Measurements from ENCODE around the gene CMTR1. TPM values are rescaled to one million over a fixed set of nuclear protein-coding genes. Genes with fewer than 3 reads are reported as not detected.
A peak's percentile ranks its signal among the peaks of the same experiment; 100 is the strongest.
"Not testable (repeated sequence)": the region's sequence is repeated elsewhere in the genome, so short reads cannot be mapped to it uniquely, and the experiment has no call there.

The CMTR1 gene
- polyA plus RNA-seq, 3 donors = 44.0 to 47.1 (median 46.6) TPM

DNA sequence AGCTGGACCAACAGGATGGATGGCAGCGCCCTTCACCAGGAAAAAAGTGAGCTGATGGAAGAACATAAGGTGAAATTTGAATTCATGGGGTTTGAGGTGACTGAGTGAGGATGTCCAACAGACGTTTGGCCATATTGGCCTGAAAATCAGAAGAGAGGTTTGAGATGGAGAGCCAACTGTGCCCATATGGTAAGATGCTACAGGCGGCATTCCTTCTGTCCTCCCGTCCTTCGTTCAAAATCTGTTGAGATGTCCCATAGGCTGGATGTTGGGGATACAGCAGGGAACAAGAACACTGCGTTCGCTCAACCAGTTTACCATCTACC lies 468 bp upstream of the CMTR1 start:
- peak in 1 of 3 donors; percentile 7 for DNase-seq (ENCODE audit: low read depth in 3 of 3, low spot score in 2 of 3)

DNA sequence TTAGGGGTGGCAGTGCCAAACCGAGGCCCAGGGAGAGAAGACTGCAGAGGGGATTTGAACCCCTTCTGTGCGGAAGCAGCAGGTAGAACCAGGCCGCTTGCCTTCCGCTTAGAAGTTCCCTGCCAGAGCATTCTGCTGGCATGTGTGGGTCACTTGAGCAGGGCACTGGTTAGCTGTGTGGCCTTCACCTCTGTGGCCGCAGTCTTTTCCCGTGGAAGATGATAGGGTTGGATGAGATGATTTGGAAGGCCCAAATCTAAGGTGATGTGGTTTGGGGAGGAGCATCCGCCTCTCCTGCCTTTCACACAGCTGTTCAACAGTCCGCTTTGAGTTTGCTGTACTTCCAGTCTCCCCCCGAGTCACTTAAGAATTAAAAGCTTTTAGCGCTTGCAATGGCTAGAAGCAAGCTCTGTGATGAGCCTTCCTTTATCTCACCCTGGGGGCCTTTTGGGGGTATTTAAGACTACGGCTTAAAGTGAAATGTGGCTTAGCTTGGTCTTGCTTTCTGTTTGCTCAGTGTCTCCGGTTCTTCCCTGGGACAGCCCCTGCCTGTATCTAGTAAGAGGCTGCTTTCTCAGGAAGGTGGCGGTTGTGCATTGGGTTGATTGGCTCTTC lies 743 bp downstream of the CMTR1 start:
- DNase-seq (ENCODE audit: low read depth in 3 of 3, low spot score in 2 of 3) = no peak

DNA sequence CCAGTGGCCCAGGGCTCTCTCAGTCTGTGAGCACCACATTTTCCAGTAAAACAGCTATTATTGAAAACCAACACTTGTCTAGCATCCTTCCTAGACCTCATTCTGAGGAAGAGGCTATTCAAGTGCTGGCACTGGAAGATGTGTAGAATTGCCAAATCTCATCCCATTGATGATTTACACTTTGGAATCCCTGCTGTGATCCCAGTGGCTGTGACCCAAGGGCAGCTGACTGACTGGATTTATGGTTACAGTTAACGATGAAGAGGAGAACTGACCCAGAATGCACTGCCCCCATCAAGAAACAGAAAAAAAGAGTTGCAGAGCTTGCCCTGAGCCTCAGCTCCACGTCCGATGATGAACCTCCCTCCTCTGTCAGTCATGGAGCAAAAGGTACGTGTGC lies 2.4 kb downstream of the CMTR1 start:
- no peak for DNase-seq (ENCODE audit: low read depth in 3 of 3, low spot score in 2 of 3)

DNA sequence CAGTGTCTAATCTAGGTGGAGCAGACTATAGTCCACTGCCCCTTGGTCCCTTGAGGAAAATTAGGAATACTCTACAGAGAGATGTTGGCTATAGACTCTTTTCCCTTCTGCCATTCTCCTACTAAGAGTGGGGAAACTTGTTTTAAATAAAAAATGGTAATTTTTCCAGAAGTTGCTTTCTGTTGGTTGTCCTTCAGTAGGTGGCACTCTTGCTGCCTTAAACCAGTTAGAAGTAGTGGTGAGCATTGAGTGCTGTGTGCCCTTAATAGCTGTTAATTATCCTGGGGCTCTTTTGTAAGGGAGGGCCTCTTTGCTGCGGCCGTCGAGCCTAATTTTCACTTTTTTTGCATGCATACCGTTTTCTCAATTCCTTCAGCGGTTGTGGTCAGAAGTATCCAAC lies 2.8 kb downstream of the CMTR1 start:
- no peak for DNase-seq (ENCODE audit: low read depth in 3 of 3, low spot score in 2 of 3)

DNA sequence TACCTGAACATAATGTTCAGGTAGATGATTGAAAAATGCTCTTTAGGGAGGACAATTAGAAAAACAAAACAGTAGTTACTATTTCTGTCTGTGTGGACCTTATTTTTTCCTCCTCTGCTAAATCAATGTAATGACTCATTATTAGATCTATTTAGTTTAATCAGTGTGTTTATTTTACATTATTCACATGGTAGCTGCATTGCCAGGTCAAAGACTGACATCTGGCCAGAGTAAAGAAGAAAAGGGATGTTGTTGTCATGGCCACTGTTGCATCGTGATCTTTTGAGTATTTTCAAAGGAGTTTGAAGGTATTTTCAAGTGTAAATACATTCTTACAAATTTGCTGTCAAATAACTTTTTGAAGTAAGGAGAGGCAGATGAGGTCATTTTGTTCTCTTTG lies 5.9 kb downstream of the CMTR1 start:
- no peak for DNase-seq (ENCODE audit: low read depth in 3 of 3, low spot score in 2 of 3)

DNA sequence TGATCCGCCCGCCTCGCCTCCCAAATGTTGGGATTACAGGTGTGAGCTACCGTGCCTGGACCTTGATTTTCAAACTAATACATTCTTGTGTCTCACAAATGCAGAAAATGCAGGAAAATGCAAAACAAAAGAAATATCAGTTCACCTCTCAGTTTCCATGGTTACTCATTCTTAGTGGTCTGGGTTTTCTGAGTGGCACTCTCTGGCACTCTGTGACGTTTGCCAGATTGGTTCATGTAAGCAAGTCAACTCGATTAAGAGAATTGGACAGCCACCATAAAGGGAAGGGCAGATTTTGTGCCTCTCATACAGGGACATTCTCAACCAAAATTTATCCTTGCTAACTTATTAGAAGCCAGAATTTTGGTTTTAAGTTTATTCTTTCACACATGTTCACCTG lies 8.6 kb downstream of the CMTR1 start:
- DNase-seq (ENCODE audit: low read depth in 3 of 3, low spot score in 2 of 3) = no peak

DNA sequence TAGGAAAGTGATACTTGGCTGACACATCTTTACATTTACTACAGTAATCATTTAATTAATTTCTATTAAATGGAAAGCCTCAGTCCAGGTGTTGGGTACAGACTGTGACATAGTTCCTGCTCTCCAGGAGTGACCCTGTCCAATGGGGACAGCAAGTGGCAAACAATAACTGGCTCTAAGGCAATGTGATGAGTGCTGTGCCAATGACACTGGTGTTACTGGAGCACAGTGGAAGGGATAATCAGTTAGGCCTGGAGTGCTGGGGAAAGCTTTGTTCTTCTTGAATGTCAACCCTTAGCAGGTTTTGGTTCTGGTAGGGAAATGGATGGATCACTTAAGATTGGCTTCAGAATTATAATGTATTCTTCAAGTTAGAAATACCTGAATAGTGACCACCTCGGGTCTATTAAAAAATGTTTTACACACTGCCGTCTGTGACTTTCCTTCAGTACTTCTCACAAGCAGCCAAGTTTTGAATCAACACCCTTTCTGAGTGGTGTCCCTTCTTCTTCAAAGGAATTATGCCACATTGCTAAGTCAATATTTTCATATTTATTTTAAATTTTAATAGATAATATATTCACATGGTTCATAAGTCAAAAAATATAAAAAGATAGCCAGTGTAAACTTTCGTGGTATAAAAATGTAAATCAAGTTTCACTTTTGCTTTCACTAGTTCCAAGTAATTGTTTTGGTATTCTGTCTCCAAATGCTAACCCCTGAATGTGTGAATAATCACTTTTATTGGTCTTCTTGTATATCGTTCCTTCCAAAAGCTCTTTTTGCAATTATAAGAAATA lies 9.6 kb downstream of the CMTR1 start:
- DNase-seq (ENCODE audit: low read depth in 3 of 3, low spot score in 2 of 3) = no peak

DNA sequence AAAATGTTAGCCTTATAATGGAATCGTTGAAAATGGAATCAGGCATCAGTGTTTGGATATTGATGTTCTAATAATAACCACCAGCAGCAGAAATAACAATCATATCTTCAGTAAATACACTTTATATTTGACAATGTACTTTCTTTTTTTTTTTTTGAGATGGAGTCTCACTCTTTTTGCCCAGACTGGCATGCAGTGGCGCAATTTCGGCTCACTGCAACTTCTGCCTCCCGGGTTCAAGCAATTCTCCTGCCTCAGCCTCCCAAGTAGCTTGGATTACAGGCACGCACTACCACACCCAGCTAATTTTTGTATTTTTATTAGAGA lies 10.2 kb downstream of the CMTR1 start:
- not testable (repeated sequence) for DNase-seq (ENCODE audit: low read depth in 3 of 3, low spot score in 2 of 3)

DNA sequence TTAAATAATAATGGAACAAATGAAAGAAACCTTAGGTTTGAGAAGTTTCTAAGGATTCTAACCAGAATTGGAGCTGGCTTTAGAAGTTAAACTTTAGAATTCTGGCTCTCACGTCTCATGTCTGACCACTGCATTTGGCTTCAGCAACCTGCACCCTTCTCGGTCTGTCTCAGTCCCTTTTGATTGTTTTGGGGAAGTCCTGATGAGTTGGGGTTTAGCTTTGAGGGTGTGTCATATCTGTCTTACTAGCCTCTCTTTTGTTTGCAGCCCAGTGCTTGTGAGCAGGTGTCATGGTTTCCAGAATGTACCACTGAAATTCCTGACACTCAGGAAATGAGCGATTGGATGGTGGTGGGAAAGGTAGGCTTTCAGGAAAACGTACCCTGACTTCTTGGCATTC lies 17.0 kb downstream of the CMTR1 start:
- no peak for DNase-seq (ENCODE audit: low read depth in 3 of 3, low spot score in 2 of 3)

DNA sequence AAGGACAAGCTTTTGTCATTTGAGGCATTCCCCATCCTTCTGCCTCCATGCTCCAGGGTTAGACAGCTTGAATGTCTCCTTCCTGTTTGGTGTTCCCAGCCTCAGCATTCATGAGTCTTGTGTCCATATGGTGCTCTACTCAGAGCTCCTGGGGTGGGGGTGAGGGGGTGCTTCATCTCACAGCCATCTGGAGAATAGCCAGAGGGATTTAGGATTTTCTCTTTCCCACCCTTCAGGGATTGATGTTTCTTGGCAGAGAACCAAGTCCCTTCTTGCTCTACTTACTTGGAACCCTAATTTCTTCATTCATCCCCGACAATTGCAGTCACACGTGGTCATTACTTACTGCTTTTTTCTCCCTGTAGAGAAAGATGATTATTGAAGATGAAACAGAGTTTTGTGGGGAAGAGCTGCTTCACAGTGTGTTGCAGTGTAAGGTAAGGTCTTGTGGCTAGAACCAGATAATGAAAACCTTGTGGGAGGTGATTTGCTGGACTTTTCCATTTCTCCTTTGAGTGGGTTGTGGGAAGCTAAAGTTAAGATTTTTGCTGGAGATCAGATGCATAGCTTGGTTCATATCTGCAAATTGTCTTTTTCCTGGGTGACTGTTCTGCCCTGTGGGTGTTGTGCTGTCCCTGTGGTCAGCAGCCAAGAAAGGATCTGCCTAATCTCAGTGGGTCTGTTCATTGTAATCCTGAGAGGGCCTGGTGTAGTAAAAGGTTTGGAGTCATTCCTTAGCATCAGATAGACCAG lies 18.6 kb downstream of the CMTR1 start:
- DNase-seq (ENCODE audit: low read depth in 3 of 3, low spot score in 2 of 3) = no peak

DNA sequence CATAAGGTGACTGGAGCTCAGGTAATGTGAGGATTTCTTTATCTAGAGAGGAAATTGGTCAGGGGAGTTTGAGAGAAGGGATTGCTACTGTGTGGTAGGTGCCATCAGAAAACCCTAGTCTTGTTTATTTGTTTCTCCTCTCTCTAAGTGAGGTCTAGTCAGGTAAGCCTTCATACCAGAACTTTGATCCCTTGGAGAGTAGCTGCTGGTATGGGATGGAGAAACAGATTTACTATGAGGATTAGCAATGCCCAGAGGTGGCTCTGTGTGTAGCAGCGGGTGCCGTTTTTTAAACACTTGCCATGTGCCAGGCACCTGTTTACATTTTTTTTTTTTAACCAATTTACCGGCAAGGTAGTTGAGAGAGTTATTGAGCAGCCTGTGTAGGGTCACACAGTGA lies 19.5 kb downstream of the CMTR1 start:
- no peak for DNase-seq (ENCODE audit: low read depth in 3 of 3, low spot score in 2 of 3)

DNA sequence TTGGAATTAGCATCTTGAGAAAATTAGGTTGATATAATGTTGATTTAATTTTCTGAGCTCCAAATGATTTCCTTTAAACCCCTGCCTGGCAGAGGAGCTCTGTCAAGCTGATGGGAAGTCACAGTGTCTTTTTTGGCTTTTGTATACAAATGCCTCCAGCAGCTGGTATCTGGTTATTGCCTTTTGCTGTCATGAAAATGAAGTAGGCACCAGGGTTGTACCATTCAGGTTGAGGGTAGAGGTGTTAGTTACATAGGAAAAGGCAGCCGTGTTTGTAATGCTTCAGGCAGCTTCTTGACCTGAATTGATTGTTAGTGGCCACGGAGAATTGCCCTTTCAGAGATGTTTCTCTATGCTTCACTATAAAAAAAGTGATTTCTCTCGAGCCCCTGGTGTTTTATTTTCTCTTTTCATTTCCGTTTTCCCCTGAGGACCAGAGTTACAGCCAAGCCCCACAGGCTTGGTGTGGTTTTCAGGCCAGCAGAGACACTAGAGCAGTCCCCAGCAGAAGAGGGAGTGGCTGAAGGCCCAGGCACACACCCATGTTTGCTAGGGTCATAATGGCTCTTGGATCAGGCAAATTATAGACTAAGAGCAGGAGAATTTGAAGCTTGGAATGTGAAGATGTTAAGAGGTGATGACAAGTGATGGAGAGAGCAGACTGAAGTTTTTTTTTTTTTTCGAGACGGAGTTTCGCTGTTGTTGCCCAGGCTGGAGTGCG lies 21.6 kb downstream of the CMTR1 start:
- DNase-seq (ENCODE audit: low read depth in 3 of 3, low spot score in 2 of 3) = no peak

DNA sequence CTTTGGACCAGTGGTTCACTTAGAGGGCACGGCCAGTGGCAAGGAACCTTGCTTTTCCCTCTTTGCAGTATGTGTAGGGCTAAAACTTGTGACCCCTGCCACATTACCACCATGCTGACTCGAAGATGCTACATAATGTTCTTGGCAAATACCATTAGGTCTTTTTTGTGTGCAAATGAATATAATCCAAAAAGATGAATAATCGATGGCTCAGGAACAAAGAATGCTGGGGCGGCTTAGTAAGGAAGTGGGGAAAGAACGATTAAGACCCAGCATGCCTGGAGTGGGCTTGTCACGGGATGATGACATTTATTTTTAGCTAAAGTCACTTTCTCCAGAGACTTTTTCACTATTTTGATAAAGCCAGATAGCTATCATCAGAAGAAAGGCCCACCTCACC lies 23.1 kb downstream of the CMTR1 start:
- no peak for DNase-seq (ENCODE audit: low read depth in 3 of 3, low spot score in 2 of 3)

DNA sequence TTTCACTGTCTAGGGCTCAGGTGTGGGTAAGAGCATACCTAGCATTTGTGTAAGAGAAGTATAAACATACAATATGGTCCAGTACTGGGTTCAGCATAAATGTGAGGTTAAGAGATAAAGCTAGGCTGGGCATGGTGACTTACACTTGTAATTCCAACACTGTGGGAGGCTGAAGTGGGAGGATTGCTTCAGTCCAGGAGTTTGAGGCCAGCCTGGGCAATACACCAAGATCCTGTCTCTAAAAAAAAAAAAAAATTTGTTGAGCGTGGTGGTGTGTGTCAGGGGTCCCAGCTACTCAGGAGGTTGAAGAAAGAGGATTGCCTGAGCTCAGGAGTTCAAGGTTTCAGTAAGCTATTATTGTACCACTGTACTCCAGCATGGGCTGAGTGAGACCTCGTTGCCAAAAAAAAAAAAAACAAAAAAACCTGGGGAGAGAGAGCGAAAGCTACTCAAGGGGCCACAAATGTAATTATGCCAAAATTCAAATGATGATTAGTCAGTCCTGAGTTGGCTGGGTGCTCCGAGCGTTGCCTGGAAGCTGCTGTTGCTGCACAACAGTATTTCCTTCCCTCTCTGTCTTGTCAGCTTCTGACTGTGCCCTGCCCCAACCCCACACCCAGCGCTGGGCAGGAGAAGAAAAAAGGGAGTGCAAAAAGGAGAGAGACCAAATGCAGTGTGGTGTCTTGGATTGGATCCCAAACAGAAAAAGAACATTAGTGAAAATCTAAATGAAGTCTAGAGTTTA lies 24.0 kb downstream of the CMTR1 start:
- no peak for DNase-seq (ENCODE audit: low read depth in 3 of 3, low spot score in 2 of 3)

DNA sequence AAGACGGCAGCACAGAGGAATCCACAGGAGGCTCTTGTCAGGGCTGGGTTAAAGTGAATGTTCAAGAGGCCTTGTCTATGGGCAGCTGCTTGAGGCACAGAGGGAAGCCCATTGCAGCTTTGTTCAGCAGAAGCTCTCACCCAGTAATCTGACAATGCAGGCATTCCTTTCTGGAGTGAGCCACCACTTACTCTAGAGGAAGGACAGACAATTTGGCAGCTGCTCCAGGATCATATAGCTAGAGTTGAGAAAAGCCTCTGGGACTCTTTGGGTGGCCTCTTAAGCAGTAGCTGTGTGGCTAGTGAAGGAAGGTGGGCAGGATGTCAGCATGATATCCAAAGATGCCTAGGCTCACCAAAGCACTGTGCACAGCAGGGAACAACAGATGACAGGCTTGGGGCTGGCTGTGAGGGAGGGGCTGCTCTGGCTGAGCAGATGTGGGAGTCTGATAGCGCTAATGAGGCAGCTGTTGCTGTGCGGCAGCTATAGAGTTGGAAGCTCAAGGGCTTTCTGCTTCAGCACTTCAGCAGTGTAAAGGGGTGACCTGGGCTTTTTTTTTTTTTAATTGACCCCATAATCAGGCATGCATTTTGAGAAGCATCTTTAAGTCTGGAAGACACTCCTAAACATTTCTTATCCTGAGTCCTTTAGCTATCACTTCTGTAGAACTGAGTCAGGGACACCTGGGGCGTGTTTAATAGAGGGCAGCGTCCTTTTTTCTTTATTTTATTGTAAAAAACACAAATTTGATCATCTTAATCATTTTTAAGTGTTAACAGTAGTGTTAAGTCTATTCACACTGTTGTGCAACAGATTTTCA lies 27.2 kb downstream of the CMTR1 start:
- no peak for DNase-seq (ENCODE audit: low read depth in 3 of 3, low spot score in 2 of 3)

DNA sequence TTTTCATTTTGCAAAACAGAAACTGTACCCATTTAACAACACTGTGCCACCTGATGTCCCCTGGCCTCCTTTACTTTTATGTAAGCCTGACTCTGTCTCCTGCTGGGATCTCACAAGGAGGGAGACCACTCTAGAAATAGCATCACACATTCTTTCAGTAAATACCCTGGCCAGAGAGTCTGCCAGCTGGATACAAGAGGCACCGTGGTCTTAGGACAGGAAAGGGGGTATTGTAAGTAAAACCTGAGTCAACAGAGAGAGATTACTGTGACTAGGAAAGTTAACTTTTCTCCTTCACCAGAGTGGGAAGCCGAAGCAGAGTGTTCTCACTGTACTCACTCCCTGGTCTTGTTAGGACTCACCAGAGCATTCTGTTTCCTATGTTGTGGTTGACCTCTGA lies 27.8 kb downstream of the CMTR1 start:
- DNase-seq (ENCODE audit: low read depth in 3 of 3, low spot score in 2 of 3) = no peak

DNA sequence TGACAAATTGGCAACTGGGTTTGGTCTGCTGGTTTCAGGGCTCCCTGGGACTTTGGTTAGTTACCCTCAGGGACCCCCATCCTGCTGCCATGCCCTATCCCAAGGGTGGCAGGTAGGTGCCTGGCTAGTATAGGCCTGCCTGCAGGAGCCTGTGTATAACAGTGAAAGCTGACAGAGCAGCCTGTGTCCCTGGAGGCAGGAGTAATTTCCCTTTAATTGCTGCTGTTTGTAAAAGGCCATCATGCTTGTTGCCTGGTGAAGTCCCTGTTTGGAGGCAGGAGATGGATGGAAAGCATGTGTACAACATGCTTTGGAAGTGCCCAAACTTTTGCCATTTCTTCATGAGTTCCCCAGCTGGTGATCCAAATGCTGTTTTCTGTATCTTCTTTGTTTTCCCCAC lies 30.1 kb downstream of the CMTR1 start:
- no peak for DNase-seq (ENCODE audit: low read depth in 3 of 3, low spot score in 2 of 3)

DNA sequence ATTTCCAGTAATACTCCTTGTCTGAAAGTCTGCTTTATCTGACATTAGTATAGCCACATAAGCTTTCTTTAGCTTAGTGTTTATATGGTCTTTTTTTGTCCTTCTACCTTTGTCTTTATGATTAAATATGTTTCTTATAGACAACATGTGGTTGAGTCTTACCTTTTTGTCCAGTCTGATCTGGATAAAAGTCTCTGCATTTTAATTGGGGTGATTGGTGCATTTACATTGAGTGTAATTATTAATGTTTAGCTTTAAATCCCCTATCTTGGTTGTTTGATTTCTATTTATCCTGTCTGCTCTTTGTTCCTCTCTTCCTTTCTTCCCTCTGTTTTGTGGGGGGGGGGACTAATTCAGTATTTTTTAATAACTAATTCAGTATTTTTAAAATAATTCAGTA lies 34.7 kb downstream of the CMTR1 start:
- DNase-seq (ENCODE audit: low read depth in 3 of 3, low spot score in 2 of 3) = no peak

DNA sequence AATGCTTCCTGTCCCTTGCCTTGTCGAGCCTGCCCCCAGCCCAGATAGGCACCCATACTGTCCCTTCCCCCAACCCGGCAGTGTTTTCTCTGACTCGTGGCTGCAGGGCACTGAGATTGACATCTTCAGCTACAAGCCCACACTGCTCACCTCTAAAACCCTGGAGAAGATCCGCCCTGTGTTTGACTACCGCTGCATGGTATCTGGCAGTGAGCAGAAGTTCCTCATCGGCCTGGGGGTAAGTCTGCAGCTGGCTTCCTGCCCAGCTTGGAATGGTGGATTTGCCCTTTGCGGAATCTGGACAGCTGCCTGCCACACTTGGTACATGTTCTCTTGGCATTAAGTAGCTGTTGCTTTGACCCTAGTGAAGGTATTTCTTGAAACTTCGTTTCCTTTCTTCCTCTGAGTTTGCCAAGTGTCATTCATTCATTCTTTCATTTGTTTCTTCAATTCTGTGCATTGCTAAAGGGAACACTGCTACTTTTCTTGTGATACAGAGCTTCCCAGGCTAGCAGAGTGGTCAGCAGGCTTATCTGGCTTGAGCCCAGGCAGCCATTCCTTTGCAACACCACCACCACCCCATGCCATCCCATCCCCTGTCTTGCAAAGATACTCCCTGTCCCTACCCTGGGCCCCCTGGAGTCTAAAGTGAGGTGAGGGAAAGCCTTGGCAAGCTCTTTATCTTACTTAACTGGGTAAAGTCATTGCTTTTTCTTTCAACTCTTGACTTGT lies 40.5 kb downstream of the CMTR1 start:
- DNase-seq (ENCODE audit: low read depth in 3 of 3, low spot score in 2 of 3) = no peak

Measured in right renal cortex interstitium (tissue), 3 donors.